AG10803 (cell line): Measurements from ENCODE around the gene ROBO4.

ENCODE experiments used
- DNase-seq: peaks from one replicate; pipeline ENCODE4 v3.0.0; 2010; ENCODE audit warnings: low read depth
- H3K4me3 ChIP-seq: 2 replicates; pipeline ENCODE4 v1.5.1; 2011; ENCODE audit warnings: mild to moderate bottlenecking, low read length, control low read depth
- CTCF ChIP-seq: conservative IDR thresholded peaks from 2 replicates; pipeline ENCODE4 v1.5.1; 2011; ENCODE audit warnings: mild to moderate bottlenecking, low read length, control low read depth, inconsistent platforms

Gene ROBO4

GRCh38 chr11:124897674-124898262 is at the start of gene ROBO4:
TSS of gene ROBO4 (minus strand) at chr11:124897865. CDS start at chr11:124897795, 70 bp downstream.
- DNase-seq: no peak
- TF ChIP-seq CTCF: no peak; the same call in 1 of the 2 replicates
- H3K4me3 ChIP-seq: no peak within 1 kb of the TSS

DNA sequence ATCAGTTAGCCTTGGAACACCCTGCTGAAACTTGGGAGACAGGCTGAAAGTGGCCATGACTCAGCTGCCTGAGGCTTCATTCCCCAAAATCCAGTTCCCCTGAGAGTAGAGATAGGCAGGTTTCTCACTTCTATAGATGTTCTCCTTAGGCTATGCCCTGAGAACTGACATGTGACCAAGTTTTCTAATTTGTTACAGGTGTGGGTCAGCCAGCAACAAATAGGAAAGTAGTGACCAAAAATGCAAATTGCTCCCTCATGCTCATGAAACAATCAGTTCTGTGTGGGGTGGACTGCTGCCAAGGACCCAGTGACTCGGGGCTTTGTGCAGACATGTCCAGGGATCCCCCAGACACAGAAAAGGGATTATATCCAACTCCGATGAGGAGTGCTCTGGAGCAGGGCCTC is 49.1 kb upstream of the ROBO4 start:
- no peak overlapping the region for H3K4me3 ChIP-seq
- no peak for TF ChIP-seq CTCF
- DNase-seq: peak; percentile 68

DNA sequence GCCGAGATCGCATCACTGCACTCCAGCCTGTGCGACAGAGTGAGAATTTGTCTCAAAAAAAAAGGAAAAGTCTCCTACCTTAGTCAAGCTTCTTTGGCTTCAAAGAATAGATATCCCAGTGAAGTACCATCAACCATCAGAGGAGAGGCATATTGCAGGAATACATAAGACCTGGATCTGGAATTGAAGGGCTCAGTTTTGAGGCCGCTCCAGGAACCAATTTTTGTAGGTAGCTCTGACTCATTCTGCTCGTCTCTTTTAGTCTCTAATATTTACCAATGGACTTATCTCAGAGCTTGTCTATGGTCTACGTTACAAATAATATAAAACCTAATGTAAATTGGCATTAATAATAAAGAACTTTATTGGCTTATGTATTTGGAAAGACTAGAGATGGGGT is 48.2 kb upstream of the ROBO4 start:
- TF ChIP-seq CTCF: no peak
- no peak for DNase-seq
- H3K4me3 ChIP-seq: no peak overlapping the region

GRCh38 chr11:124944565-124944964 is 46.9 kb upstream of the ROBO4 start:
- no peak overlapping the region for H3K4me3 ChIP-seq
- no peak for DNase-seq
- TF ChIP-seq CTCF: no peak

GRCh38 chr11:124943741-124944140 is 46.1 kb upstream of the ROBO4 start:
- no peak for TF ChIP-seq CTCF

DNA sequence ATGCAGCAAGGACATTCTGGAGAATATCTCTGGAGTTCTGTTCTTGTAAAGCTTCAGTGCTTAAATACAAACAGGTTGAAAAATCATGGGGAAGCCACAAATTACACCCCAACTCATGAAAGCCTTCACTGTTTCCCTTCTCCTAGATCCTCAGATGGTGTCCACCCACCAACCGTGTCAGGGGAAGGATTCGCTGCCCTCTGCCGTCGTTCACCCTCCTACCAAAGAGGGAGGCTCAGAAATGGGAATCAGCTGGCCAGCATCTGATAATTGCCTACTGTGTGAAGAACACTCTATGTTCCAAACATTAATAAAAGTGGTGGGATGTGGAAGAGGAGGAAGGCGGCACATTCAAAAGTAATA is 45.6 kb upstream of the ROBO4 start:
- no peak for DNase-seq
- no peak; the same call in 1 of the 2 replicates for TF ChIP-seq CTCF
- no peak overlapping the region for H3K4me3 ChIP-seq

More at GRCh38 chr11:124943741-124944140, 46.1 kb upstream of the ROBO4 start:
- H3K4me3 ChIP-seq: no peak overlapping the region
- DNase-seq: no peak

DNA sequence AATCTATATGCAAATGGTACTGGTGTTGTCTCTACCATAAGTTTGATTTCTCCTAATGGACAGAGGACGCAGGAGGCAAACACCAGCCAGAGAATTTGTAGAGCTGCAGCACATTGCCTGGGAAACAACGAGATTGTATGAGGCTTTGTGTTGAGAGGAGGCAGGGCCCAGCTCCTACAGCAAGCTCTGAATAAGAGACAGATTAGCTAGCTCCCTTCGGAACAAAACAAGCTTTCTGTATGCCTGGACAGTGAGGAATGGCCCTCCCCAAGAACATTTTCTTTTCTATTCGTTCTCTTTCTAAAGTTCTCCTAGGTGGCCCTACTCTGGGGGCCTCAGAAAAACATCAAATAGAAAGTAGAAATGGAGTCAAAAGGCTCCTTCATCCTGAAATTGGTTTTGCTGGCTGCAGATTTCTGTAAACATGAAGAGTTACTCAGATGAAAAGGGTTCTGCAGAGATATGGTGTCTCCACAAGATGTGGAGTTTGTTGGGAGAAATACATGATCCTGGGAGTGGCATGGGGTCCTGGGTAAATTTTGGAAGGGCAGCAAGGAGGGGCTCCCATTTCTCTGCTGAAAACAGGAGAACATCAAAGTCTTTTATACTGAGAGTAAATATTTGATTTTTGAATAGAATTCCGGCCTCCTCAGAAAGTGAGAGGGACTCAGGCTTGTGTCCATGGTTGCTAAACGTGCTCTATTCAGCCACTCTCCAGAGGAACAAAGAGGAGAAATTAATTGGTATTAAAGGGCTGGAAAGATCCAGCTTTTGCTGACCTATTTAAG is 45.0 kb upstream of the ROBO4 start:
- no peak for TF ChIP-seq CTCF
- H3K4me3 ChIP-seq: no peak overlapping the region
- no peak for DNase-seq
